Measurements from ENCODE around the gene NRAS.

NRAS gene

DNA sequence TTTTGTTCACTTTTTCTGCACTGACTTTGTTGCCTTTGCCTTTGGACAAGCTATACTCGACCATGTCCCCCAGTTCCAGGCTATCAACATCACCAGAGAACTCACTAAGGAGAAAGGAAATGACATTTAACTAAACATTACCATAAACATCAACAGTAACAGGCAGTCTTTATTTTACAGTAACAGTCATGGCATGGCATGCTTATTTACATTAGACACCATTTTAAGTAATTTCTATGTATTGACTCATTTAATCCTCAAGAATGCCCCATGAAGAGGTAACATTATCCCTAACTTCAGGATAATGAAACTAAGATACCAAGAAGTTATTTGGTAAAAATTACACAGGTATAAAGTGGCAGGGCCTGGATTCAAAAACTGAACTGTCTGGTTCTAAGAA, 8.7 kb upstream of the NRAS start:
- no peak for DNase-seq

DNA sequence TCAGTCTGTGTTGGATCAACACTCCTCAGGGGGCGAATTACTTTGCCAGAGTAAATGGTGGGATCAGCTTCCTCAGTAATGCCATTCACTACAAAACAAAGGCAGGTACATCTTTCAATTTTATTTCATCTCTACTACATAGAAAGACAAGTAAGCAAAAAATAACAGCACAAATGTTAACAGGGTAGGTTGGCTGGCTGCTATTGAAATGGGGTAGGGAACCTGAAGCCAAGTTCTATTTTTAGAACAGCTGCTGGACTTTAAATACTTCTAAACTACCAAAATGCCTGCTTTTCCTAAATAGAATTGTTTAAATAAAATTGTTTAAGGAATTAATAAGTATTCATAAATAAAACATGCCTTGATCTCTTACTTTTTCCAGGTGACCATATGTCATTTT, 7.3 kb upstream of the NRAS start:
- no peak for DNase-seq

- DNase-seq, result no peak
Observed at GRCh38 chr1:114723457-114723856, 6.9 kb upstream of the NRAS start.

DNA sequence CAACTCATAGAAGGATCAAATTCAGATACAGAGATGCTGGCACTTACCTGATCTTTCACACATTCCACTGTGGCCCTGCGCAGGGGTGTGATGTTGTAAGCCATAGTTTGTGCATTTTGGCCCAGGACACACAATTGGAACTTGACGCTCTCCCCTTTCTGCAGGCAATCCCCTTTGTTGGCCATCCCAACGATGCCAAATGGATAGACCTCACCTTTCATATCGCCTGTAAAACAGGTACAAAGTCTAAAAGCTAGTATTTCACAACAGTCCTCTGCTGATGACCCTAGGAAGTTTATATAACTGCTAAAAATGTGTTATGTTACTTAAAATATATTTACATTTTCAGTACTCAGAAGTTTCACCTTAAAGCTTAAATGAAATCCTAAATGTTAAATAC, 3.9 kb upstream of the NRAS start:
- no peak for DNase-seq

DNA sequence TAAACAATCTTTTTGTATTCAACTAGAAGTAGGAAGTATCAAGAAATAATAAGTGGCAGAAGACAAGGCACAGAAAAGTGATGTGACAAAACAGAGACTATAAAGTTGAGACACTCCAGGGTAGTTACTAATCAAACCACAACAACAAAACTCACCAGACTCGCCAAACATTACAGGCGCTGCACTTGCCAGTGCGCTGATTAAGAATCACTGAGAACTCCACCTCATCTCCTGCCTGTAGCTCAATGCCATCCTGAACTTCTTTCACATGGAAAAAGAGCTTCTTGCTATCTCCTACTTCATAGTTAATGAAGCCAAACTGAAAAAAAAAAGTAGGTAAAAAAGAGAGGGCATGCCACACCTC, 2.8 kb upstream of the NRAS start:
- DNase-seq, result no peak

DNA sequence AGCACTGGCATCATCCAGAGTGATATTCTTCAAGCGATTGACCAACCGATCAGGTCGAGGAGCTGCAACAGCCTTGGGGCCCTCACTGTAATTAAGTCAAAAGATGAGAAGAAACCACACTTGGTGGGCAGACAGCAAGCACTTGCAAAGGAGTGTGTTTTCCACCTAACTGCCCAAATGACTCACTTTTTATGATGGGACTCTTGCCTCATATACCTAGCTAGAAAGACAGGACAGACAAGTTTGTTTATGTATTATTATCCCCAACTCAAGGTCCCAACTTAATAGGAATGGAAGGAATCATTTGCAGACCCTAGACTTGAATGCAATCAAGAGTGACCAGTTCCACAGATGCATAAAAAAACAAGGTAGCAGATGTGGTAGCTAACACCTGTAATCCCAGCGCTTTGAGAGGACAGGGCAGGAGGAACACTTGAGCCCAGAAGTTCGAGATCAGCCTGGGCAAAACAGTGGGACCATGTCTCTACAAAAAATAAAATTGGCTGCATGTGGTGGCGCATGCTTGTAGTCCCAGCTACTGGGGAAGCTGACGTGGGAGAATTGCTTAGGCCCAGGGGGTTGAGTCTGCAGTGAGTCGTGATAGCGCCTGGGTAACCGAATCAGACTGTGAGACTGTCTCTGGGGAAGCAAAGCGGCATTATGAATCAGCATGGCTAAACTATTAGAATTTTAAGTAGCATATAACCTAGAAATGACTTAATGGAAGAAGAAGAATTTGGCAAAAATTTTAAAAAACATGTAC, 2.3 kb upstream of the NRAS start:
- DNase-seq, result peak; percentile 43

DNA sequence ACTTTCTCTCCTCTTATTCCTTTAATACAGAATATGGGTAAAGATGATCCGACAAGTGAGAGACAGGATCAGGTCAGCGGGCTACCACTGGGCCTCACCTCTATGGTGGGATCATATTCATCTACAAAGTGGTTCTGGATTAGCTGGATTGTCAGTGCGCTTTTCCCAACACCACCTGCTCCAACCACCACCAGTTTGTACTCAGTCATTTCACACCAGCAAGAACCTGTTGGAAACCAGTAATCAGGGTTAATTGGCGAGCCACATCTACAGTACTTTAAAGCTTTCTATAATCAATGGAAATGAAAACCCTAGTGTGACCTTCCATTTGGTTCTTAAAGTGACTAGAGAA, 643 bp downstream of the NRAS start:
- DNase-seq, result no peak

DNA sequence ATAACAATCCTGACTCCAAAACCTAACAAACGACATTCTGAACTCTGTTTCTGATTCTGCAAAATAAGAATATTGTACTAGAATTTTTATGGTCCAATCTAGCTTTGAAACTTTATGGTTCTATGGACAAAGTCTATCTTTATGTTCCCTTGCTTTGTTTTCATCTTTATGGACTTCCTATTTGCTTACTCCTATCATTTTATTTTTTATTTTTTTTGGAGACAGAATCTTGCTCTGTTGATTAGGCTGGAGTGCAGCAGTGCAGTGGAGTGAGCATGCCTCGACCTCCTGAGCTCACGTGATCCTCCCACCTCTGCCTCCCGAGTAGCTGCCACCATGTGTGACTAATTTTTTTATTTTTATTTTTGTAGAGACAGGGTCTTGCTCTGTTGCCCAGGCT, 3.6 kb downstream of the NRAS start:
- no peak for DNase-seq

GRCh38 chr1:114710360-114710759, 6.2 kb downstream of the NRAS start:
- DNase-seq, result no peak

DNA sequence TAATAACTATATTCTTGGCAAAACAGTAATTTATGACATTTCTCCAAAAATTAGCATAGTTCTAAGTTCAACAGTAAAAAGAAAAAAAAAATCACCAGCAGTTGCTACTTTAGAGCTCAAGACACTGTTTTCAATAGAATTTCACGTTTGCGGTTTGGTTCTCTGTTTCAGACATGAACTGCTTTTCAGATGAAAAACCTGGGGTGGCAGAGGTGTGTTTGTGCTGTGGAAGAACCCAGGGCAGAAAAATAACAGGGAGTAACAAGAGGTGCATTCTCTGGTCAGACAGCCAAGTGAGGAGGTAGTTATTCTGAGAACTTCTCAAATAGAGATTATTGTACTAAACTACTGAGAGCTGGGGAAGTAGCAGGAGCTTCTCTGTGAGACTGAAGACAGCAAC, 9.0 kb downstream of the NRAS start:
- no peak for DNase-seq

DNA sequence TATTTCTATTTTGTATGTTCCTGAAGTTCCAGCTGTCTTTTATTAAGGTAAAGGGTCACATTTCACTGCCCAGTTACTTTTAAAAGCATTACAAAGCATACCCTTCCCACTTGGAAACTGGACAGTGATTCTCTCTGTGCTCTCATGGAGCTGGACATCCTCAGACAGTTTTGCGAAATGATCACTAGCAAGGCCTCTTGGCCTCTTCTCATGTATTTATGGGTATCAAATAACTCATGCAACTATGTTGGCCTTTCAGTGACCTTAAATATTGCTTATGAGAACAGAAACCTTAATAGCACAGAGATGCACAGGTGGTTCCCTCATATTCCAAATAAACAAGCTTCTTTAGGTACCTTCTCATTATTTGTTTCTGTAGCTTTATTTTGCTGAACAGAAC, 13.3 kb downstream of the NRAS start:
- DNase-seq, result no peak

- DNase-seq, result no peak
Observed at GRCh38 chr1:114702737-114703136, 13.8 kb downstream of the NRAS start.

DNA sequence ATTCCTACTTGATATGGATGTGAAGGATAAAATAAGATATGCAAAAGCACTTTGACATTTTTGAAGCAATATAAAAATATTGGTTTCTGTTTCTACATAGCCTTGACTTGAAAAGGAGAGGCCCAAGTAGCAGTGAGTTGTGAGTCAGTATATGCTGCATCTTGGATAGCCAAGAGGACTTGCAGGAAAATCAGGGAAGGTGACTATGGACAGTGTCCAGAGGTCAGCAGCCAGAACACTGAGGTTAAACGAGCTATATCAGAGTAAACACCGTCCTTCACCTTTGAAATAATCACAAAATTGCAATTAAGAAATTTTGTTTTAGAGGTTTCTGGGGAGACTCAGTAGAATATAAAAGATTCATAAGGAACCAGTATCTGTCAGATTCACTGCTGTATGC, 14.6 kb downstream of the NRAS start:
- DNase-seq, result no peak

- DNase-seq, result no peak
Observed at GRCh38 chr1:114700036-114700600, 16.5 kb downstream of the NRAS start.

DNA sequence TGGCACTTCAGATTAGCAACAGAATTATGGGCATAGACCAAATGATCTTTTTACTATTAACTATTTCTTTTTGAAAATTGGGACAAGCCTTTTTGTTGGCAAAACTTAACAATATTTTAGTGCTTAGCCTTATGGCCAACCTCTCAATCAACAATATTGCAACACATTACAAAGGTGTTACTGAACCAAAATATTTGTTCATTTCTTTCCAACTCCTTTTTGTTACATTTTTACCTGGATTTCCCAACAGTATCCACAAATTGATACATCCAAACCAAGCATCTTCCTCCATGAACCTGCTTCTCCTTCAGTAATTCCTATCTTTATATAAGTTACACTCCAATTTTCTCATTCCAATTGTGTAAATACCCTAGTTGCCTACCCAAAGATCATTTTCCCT, 19.8 kb downstream of the NRAS start:
- no peak for DNase-seq

- DNase-seq, result no peak
Observed at GRCh38 chr1:114695430-114696058, 21.0 kb downstream of the NRAS start, which contains the start of gene AMPD1. Gene AMPD1 (minus strand): TSS chr1:114695546. CDS start chr1:114695471, 75 bp downstream.

DNA sequence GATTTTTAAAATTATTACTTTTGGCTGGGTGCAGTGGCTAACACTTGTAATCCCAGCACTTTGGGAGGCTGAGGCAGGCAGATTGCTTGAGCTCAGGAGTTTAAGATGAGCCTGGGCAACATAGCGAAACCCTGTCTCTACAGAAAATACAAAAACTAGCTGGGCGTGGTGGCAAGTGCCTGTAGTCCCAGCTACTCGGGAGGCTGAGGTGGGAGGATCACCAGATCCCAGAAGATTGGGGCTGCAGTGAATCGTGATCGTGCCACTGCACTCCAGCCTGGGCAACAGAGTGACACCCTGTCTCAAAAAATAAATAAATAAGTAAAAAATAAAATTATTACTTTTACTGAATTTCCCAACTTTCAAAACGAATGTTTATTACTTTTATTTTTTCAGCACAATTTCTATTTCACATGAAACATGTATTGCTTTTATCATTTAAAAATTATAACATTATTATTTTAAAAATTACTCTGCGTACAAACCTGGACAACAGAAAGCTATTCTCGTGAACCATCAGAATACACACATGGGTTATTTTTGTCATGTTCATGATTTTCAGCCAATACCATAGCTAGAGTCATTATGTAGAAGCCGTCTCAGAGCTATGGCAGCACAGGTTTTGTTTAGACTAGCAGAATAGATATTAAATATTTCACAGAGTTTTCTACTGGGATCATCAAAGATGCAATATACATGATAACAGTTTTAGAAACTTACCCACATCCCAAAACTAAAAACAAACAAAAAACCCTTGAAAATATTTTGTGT, 21.8 kb downstream of the NRAS start:
- no peak for DNase-seq

- no peak for DNase-seq
Observed at GRCh38 chr1:114692947-114693346, 23.6 kb downstream of the NRAS start.

DNA sequence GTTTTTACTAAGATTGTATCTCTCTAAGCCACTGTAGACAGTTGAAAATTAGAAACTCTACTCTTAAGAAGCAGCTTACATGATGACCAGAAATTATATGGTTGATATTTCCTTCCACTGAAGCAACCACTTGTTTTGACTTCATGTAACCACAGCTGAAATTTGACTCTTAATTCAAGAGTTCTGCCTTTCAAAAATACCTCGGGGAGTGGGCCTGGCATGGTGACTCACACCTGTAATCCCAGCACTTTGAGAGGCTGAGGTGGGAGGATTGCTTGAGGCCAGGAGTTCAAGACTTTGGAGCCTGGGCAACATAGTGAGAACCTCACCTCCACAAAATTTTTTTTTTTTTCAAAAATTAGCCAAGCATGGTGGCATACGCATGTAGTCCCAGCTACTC, 25.5 kb downstream of the NRAS start:
- no peak for DNase-seq

GRCh38 chr1:114690148-114690547, 26.4 kb downstream of the NRAS start:
- DNase-seq, result no peak

GRCh38 chr1:114688526-114688925, 28.0 kb downstream of the NRAS start:
- DNase-seq, result no peak

- no peak for DNase-seq
Observed at GRCh38 chr1:114685851-114686250, 30.7 kb downstream of the NRAS start.

DNA sequence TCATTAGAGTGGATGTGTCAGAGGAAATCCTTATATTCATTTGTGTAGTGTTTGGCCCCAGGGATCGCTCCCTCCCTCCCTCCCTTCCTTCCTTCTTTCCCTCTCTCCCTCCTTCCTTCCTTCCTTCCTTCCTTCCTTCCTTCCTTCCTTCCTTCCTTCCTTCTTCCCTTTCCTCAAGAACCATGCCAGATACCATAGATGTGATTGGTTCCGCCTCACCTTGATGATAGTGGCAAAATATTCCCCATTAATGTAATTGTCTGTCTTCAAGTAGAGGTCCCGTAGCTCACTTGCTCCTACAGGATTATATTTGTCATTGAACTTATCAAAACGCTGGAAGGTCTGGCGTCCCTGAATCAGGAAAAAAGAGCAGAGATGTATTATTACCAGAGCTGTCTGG, 38.9 kb downstream of the NRAS start:
- DNase-seq, result no peak

DNA sequence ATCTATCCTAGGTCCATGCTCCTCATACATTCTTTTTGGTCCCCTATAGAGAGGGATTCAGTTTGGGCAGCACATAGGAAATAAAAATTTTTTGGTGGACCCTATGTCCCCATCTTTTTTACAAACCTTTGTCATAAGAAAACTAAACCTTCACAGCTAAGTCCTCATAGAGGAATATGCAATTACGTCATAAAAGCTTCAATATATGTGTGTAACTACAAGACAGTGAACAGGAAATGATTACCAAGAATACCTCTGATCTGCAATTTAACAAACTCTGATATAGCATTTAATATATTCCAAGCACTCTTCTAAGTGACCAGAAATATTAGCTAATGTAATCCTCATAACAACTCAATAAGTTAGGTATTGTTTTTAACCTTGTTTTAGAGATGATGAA, 40.5 kb downstream of the NRAS start:
- DNase-seq, result no peak

Measured in stimulated activated CD8-positive, alpha-beta memory T cell treated with anti-CD3 and anti-CD28 coated beads, Interleukin-4, amount 100 ng/mL, for 48 hours (primary cell).